CD4-positive, alpha-beta T cell treated with Interleukin-21 for 1 hour (primary cell): ENCODE measurements around the gene PRR20G.

ENCODE experiments used
- DNase-seq: peaks from one replicate; pipeline ENCODE4 v3.0.0-alpha.2; 2020

Gene PRR20G

DNA sequence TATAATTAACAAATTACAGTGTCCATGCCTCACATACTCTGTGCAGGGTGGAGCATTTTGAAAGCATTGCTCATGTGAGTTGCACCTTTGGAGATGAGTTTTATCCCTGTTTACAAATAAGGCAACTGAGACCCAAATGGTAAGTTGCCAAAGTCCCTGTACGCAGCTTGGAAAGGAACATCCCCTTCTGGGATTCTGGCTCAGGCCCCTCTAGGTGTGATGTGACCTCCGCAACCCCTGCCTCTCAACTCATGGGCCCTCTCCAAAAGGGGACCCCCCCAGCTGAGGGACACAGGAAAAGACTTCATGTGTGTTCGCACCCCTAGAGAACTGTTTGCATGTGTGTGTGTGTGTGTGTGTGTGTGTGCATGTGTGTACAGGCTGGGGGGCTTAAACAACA is 25.3 kb downstream of the PRR20G start:
- no peak for DNase-seq

DNA sequence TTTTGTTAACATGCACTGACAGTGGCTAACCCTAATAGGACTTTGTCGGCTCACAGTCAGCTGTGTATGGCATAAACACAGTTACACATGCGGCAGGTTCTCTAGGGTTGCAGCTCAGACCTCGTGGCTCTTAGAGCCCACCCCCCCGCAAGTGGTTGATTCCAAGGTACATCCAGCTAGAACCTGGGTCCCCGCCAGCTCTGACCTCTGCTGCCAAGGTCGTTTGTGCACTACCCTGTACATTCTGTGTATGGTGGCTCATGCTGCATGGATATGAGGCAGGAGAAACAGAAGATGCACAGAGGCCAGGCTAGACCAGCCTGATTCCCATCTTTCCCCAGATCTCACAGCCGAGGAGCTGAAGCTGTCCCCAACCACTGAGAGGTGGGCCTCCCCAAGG is 25.9 kb downstream of the PRR20G start:
- DNase-seq, result no peak

DNA sequence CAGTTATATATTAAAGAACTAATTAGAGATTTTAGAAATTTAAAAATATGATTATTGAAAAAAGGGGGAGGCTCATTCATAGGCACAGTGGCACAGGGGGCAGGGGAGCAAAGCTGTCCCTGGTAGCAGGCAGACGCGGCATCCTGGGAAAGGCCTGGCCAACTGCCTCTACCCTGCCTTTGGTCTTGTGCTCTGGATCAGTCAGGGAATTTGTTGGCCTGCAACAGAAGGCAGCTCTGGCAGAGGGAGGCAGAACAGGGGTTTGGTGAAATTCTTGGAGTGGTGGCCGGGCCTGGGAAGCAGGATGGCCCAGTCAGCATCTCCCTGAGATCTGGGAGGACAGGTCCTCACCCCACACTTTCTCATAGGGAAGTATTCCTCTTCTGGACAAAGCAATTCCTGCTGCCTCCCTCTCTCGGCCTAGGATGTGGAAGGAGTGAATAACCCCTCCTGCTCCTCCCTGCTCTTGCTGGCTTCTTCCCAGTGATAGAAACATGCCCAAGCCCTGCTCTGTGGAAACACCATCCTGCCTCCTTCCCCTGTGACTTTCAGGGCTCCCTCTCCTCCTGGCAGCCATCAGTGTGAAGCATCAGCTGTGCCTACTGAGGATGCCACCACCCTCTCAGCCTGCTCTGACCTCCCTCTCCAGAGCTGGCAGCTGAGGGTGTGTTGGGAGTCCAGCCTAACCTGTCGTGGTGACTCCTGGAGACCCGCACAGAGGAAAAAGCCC is 26.9 kb downstream of the PRR20G start:
- DNase-seq, result no peak

DNA sequence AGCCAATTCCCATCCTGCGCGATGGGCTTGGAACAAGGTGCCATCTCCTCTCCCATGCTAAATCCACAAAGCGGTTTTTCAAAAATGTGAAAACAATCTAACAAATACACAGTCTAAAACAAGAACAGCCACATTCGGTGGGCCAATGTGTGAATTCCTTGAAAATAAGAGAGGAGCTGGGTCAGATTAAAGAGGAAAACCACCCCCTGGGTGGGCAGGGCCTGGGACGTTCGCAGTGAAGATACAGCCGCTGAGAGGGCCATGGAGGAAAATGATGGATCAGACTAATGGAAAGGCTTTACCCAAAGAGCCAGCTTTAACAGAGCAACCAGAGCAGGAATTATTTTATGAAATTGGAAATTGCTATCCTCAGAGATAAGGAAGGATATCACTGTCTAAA is 27.4 kb downstream of the PRR20G start:
- DNase-seq, result no peak

DNA sequence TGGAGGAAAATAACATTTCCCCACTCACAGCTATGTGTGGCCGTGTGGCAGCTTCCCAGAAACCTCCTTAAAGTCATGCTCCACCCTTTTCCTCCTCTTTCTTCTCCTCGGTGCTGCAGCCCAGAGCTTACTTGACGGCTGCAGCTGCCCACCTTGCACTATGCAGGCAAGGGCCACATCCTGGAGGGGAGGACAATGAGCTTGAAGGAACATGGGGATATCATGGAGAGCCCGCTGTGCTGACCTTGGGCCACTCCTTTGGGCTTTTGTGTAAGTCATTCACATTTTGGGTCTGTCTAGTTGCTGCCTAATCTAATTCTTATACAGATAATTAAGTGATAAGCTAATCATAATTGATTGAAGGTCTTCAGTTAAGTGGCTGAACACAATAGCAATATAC is 28.0 kb downstream of the PRR20G start:
- DNase-seq, result no peak

DNA sequence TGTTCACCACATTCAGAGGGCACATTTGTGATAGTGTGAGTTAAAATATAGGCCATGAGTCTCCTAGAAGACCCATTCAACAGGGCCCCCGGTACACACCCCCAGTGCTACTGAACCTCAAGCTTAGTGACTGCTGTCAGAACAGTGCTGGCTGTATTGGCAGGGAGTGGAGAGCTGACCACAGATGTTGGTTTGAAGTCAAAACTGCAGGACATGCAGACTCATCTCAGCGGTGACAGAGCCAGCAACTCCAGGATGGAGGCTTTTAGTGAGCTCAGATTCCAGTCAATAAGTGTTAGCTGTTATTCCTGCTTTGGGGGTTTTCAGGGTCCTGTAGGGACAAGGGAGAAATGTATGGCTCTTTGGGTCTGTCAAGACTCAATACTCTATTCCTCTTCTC is 29.1 kb downstream of the PRR20G start:
- no peak for DNase-seq

DNA sequence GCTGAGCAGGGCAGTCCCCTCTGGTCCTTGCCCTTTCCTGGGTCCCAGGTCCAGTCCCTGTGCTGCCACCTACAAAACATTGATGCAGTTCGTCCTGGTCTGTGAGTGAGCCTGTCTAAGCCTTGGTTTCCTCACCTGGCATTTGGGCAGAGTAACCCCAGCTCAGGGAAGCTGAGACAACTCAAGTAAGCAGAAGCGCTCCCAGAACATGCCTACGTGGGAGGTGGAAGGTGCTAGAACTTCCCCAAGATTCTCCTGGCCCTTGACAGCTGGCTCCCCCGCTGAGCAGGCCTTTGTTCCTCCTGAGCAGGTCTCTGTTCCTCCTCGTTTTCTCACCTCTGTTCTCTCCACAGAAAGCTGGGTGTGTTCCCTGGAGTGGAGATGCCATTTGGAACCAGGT is 30.5 kb downstream of the PRR20G start:
- no peak for DNase-seq

DNA sequence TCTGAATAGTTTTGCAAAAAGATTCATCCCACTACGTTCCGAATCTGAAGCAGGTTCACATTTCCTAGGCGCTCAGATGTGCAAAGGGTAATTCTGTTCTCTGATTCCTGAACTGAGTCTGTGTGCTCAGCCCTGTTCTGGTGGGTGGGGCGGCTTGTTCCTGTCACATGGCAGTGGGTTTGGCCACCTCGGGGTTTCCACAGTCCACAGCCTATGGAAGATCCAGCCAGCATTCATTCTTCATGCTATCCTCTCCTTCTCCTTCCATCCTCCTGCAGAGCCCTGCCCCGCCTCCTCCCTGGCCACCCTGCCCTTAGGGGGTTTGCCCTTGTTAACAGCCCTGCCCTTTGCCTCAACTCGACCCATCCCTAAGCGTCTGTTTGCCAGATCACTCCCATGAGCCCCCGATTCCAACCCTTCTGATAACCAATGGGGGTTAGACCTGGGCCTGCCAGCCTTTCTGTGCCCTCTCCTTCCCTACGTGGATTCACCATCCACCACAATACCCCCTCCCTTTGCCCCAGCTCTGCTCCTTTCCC is 31.0 kb downstream of the PRR20G start:
- DNase-seq, result no peak

DNA sequence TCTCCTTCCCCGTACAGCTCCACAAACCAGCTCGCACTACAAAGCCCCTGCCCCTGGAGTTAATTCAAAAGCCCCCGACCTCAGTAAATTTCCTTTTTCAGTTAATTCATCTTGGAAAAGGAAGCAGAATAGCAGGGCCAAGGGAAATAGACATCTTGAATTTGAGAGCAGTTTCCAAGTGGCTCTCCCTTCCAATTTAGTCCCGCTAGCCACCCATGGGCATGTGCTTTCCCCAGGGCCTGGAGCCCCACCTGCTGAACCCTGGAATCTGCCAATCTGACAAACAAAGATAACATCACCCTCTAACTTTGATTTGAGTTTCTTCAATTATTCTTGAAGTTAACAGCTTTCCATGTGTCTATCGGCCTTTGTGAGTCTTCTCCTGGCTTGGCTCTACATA is 31.7 kb downstream of the PRR20G start:
- DNase-seq, result no peak

DNA sequence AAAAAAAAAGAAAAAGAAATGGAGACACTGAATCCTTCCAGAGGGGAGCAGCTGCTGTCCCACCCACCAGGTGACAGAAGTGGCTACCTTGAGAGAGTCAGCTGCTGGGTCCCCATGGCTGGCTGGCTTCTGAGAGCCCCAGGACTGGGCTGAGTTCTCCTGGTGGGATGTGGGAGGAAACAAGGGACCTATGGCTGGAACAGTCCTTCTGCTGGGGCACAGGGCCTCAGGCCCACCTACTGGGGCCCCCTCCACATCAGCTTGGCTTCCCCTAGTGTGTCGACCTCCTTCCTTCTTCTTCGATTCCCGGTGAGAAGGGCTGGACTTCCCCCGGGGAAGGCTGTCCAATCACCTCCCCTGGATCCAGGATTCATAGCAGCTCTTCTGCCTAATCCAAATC is 32.3 kb downstream of the PRR20G start:
- no peak for DNase-seq

DNA sequence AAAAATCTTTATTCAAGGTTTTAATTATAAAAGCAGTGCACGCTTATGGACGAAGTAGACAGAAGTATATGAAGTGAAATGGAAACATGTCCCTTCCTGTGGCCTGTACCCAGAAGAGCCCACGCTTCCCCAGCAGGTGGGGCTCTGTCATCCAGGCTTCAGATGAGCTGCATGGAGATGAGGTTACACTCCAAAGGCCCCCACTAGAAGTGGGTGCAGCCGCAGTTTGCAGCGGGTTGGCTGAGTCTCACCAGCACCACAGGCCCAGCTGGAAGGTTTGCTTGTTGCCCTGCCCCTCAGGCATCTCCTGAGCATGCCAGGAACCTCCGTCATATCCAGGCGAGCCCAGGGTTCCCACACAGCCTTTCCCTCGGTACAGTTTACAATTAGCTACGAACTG is 33.1 kb downstream of the PRR20G start:
- no peak for DNase-seq

DNA sequence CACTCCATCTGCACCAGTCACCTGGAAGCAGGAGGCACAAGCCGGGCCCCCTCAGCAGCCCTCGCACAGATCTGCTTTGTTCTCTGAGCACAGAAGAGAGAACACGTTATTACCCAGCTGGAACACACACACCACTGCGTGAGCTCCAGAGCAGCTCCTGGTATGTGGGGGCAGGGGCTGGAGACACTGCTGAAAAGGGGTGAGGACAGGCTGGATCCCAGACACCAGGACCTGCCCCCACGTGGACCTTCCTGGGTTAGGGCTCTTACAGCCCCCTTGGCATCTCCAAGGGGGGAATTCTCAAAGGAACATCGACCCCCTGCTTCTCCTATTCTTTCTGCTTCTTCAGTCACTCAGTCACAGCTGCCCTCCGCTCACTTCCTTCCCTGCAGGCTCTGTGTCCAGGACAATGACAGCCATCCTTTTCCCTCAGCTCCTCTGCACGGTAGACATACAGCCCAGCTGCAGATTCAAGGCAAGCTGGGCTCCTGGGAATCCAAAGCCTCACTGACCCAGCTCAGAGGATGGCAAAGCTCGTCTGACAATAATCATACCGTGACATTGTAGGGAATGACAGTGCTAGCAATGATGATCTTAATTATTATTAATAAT is 33.7 kb downstream of the PRR20G start:
- DNase-seq, result no peak

DNA sequence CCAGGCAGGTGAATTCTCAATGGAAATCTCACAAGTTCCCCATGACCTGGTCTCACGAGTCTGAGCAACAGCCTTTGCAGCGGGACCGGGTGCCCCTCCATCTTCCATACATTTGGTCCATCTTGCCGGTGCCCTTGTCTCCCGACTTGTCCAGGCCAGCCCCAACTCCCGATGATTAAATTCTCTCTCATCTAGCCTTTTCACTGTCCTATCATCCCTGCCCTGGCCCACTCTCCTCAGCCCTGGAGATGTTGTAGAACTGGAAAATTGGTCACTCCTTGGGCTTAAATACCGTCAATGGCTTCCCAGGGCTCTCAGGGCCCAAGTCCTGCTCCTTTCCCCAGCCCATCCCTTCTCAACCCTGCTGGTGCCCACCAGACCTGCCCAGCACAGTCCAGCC is 34.4 kb downstream of the PRR20G start:
- no peak for DNase-seq

DNA sequence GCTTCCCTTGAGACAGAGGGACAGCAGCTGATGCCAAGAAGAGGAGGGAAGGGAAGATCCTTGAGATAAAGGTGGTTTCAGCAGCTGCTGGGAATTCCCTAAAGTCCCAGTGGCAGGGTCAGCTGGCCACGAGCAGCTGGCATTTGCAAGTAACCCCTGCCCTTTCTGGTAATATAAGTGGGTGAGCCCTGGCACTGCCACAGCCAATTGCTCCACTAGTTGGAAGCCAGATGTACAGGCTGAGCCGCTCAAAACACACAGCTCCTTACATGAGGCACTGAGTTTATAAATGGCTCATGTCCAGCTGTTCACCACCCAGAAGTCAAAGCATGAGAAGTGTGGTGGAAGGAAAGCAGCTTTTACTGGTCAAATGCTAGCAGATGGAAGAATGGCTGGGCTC is 35.4 kb downstream of the PRR20G start:
- DNase-seq, result no peak

DNA sequence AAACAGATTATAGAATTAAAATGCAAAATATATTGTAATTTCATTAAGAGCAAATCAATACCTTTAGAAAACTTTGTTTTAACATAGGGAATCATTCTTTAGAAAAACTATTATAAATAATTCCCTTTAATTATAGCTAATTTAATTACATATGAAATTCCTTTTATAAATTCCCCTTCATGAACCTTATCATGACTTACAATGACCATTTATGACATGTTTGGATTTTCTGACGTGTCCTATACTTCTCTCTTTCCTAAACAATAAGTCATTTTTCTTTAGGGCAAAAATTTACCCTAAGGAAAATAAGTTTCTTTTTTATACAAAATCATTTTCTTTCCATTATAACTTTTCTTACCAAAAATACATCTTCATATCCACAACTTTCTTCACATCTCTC is 37.8 kb downstream of the PRR20G start:
- DNase-seq, result no peak

DNA sequence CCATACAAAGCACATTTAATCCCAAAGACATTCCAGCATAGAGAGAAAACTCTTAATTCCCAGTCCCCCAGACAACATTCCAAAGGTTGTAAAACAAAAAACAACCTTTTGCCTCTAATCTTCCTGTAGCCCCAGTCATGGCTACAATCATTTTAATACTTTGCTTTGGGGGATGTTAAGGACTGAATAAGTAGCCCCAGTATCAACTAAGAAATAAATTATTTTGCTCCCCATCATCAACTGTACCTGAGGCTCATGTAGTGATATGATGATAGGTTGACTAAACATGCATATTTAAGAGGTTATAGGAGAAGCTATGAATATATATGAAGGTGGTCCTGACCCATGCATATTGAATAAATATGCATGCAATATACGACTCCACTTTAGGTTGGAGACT is 40.6 kb downstream of the PRR20G start:
- DNase-seq, result no peak

DNA sequence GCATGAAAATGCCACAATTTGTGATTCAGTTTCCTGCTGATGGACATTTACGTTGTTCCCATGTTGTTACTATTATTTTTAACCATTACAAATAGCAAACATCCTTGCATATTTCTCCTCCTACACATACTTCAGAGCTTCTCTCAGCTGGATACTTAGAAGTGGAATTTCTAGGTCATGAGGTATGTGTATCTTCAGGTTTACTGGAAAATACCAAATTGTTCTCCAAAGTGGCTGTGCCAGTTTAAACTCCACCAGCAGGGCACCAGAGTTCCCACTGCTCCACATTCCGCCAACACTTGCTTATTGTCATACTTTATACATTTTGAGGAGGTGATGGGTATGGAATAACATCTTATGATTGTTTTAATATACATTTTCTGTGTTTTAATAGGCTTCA is 49.2 kb downstream of the PRR20G start:
- no peak for DNase-seq

DNA sequence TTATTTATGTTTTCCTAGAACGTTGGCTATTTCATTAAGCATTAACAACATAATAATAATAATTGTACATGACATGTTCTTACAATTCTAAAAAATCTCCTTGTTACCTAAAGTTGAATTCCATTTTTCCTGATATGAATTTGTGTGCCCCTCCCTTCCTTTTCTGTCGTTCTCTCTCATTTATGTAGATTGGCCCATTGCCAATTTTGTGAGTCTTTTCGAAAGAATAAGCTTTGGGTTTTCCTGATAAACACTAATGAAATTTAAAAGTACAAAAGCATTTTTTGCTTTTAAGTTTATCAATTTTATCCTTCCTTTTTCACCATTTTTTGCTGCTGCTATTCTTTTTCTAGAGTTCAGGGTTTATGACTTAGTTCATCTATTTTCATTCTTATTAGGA is 50.0 kb downstream of the PRR20G start:
- no peak for DNase-seq

DNA sequence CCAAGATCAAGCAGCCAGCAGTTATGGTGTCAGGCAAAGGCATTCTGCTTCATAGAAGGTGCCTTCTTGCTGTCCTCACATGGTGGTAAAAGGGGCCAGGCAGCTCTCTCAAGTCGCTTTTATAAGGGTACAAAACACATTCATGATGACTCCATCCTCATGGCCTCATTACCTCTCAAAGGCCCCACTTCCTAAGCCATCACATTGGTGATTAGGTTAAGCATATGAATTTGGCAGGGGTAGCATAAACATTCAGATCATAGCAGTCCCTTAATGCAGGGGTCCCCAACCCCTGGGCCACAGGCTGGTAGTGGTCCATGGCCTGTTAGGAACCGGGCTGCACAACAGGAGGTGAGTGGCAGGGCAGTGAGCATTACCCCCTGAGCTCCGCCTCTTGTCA is 52.1 kb downstream of the PRR20G start:
- no peak for DNase-seq

DNA sequence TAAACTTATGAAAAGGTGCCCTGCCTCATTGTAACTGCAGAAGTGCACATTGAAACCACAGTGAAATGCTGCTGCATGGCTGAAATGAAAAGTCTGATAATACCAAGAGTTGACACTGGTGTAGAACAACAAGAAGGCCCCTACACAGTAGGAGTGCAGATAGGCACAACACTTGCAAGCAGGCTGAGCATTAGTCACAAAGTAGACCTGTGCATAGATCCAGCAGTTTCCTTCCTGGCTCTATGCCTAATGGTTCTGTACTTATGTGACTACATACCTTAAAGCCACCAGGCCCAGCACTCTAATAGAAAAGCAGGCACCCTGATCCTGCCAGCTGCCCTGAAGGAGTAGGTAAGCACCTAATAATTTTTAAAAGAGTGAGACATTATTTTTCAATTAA is 53.1 kb downstream of the PRR20G start:
- DNase-seq, result no peak
